CD4-positive, alpha-beta T cell (primary cell): ENCODE data around the gene TCF15. TPM values are rescaled to one million over a fixed set of nuclear protein-coding genes. Genes with fewer than 3 reads are reported as not detected.

ENCODE experiments used
- ATAC-seq: fragments of 200-7000 bp; cut with Tn5 transposase; one replicate; pipeline ENCODE4 v1.10.0; 2022; ENCODE audit warnings: mild to moderate bottlenecking; ENCODE audit not compliant: poor library complexity
- CTCF ChIA-PET: fragments of 350-600 bp; sonication (Branson Sonifier 250); formaldehyde crosslinking; loops from one replicate; lab custom pipeline; 2021; ENCODE audit warnings: antibody characterized with exemption, inconsistent platforms; lab: Charles Lee
- POLR2A ChIA-PET: fragments of 350-600 bp; sonication (Branson Sonifier 250); formaldehyde crosslinking; loops from one replicate; lab custom pipeline; 2021; ENCODE audit warnings: antibody characterized with exemption, inconsistent platforms; lab: Charles Lee
- DNase-seq, 14 experiments: peaks; one replicate each; pipeline ENCODE4 v3.0.0-alpha.2; 2013 to 2020; ENCODE audit warnings: mixed read lengths in 2 of 14
- H3K27ac ChIP-seq, 2 donors: one replicate each; pipeline versions ENCODE4 v1.5.1 to v1.7.0; 2013; ENCODE audit warnings: low read length in 2 of 2, low read depth in 1 of 2, mild to moderate bottlenecking in 1 of 2
- H3K27me3 ChIP-seq, 2 experiments: 1 replicate in 1 of 2; 2 replicates in 1 of 2; pipeline versions ENCODE4 v1.6.1 to v1.7.0; 2013; ENCODE audit warnings: low read length in 2 of 2, control low read depth in 1 of 2, mild to moderate bottlenecking in 1 of 2, moderate library complexity in 1 of 2; ENCODE audit not compliant: insufficient read depth in 2 of 2, control insufficient read depth in 1 of 2
- H3K36me3 ChIP-seq: one replicate; pipeline ENCODE4 v1.6.1; 2013; ENCODE audit warnings: low read length, control low read depth; ENCODE audit not compliant: insufficient read depth
- H3K4me1 ChIP-seq: one replicate; pipeline ENCODE4 v1.6.1; 2013; ENCODE audit warnings: low read length, control low read depth; ENCODE audit not compliant: insufficient read depth
- H3K4me3 ChIP-seq: one replicate; pipeline ENCODE4 v1.5.1; 2013; ENCODE audit warnings: mild to moderate bottlenecking, low read length, moderate library complexity
- H3K9me3 ChIP-seq, 2 experiments: 1 replicate in 1 of 2; 2 replicates in 1 of 2; pipeline versions ENCODE4 v1.6.1 to v1.7.0; 2013; ENCODE audit warnings: low read length in 2 of 2, mild to moderate bottlenecking in 2 of 2, control low read depth in 1 of 2, moderate library complexity in 1 of 2; ENCODE audit not compliant: control insufficient read depth in 1 of 2, insufficient read depth in 1 of 2
- H3K27ac Mint-ChIP-seq: one replicate; pipeline ENCODE4 v1.8.0; 2020; ENCODE audit warnings: mixed read lengths
- H3K27me3 Mint-ChIP-seq: one replicate; pipeline ENCODE4 v1.8.0; 2021; ENCODE audit warnings: mixed read lengths
- H3K36me3 Mint-ChIP-seq: one replicate; pipeline ENCODE4 v1.8.0; 2021; ENCODE audit warnings: low read depth, mixed read lengths
- H3K4me1 Mint-ChIP-seq: one replicate; pipeline ENCODE4 v1.8.0; 2021; ENCODE audit warnings: low read depth, mixed read lengths
- H3K4me3 Mint-ChIP-seq: one replicate; pipeline ENCODE4 v1.8.0; 2020; ENCODE audit warnings: mild to moderate bottlenecking, mixed read lengths
- H3K9me3 Mint-ChIP-seq: one replicate; pipeline ENCODE4 v1.8.0; 2020; ENCODE audit warnings: mixed read lengths
- CTCF ChIP-seq: fragments of 200-600 bp; IDR thresholded peaks from one replicate; pipeline ENCODE4 v1.8.0; 2022; ENCODE audit warnings: antibody characterized with exemption, mild to moderate bottlenecking
- intact Hi-C, 2 experiments: fragments of 100-400 bp; cut with DNase I in 1 of 2; cut with micrococcal nuclease in 1 of 2; formaldehyde crosslinking; loops; one replicate each; pipeline versions ENCODE4 v1.15.1 to v1.9.0; 2023 to 2025; cut with DNase I, micrococcal nuclease
- total RNA-seq, 174 experiments: library from RNA in 2 of 174; stranded (reverse) in 2 of 174; gene quantifications; one replicate each; pipeline ENCODE4 v1.2.3 and lab custom pipeline; 2021 to 2026

Gene TCF15
- total RNA-seq, 2 experiments from 2014 or later = not detected

DNA sequence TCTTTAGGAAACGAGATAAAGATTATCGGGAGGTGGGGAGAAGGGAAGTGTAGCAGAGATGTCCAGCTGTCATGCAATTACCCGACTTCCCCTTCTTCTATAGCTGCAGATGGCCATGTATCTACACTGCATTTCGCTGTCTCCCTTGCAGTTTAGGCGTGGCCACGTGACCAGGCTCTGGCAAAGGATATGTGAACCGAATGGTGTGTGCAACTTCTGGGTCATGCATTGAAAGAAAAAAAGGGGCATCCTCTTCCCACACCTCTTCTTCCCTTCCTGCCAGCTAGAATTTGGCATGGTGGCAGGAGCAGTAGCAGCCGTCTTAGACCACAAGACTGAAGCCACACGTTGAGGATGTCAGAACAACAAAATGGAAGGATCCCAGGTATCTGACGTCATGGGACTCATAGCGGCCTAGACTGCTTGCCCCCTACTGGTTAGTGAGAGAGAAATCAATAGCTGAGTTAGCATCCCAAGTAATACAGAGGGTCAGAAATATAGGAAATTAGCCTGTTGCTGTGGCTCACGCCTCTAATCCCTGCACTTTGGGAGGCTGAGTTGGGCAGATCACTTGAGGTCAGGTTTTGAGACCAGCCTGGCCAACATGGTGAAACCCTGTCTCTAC lies 32.8 kb downstream of the TCF15 start:
- no peak for ATAC-seq
- peak in 1 of 14 experiments; percentile 2 for DNase-seq
- Histone ChIP-seq H3K27me3 (peaks cover 14 to 48% of the 10 kb centered on the region in 2 experiments), H3K27ac (no peak overlapping the region), H3K36me3 (no peaks in the 10 kb centered on the region), H3K9me3 (no peaks in the 10 kb centered on the region), H3K4me3 (no peak overlapping the region), H3K4me1 (no peaks in the 10 kb centered on the region)
- no peak for TF ChIP-seq CTCF
- Mint-ChIP-seq H3K27ac (no peak overlapping the region), H3K36me3 (no peaks in the 10 kb centered on the region), H3K4me3 (no peak overlapping the region), H3K9me3 (no peaks in the 10 kb centered on the region), H3K27me3 (peaks cover 35% of the 10 kb centered on the region), H3K4me1 (no peaks in the 10 kb centered on the region)
- CTCF ChIA-PET = interaction anchor here (0.7 kb wide), 1 partner anchor 20 kb away, joined by 3 read pairs; no protein-coding TSS in a partner anchor
- intact Hi-C loops = no loop called here
- POLR2A ChIA-PET = no interaction called here

GRCh38 chr20:576156-576555 lies 34.0 kb downstream of the TCF15 start:
- no peak for ATAC-seq
- Mint-ChIP-seq H3K4me1 (no peaks in the 10 kb centered on the region), H3K36me3 (no peaks in the 10 kb centered on the region), H3K4me3 (no peak overlapping the region), H3K27me3 (peaks cover 42% of the 10 kb centered on the region), H3K27ac (no peak overlapping the region), H3K9me3 (no peaks in the 10 kb centered on the region)
- TF ChIP-seq CTCF = no peak
- Histone ChIP-seq H3K9me3 (no peaks in the 10 kb centered on the region), H3K4me1 (no peaks in the 10 kb centered on the region), H3K27me3 (peaks cover 12 to 44% of the 10 kb centered on the region in 2 experiments), H3K27ac (no peak overlapping the region), H3K4me3 (no peak overlapping the region), H3K36me3 (no peaks in the 10 kb centered on the region)
- CTCF ChIA-PET = no interaction called here
- POLR2A ChIA-PET = no interaction called here
- DNase-seq = no peak
- intact Hi-C loops = no loop called here

DNA sequence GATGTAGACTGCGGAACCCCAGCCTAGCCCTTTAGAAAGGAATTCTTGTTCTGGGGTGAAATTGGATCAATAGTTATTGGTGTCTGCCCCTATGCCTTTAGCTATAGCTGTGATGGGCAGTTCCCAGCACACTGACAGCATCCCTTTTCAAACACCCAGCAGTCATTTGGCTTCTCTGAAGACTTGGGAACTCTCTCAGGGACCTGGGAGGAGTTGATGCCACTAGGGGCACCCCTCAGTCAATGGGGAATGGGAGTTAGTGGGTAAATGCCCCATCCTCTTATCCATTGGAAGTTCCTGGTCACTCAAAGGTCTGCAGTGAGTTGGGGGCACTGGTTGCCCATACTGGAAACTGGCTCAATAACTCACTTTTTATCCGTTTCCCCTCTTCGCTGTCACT lies 34.9 kb downstream of the TCF15 start:
- no peak overlapping the region for H3K4me3 Mint-ChIP-seq
- Histone ChIP-seq H3K9me3 (no peaks in the 10 kb centered on the region), H3K36me3 (no peaks in the 10 kb centered on the region), H3K4me1 (no peaks in the 10 kb centered on the region), H3K4me3 (no peak overlapping the region), H3K27ac (no peak overlapping the region), H3K27me3 (peaks cover 14 to 37% of the 10 kb centered on the region in 2 experiments)
- no peaks in the 10 kb centered on the region for H3K4me1 Mint-ChIP-seq
- intact Hi-C loops = no loop called here
- DNase-seq (no peak), ATAC-seq (no peak)
- no peak for TF ChIP-seq CTCF
- no peaks in the 10 kb centered on the region for H3K36me3 Mint-ChIP-seq
- peaks cover 44% of the 10 kb centered on the region for H3K27me3 Mint-ChIP-seq
- CTCF ChIA-PET = no interaction called here
- H3K27ac Mint-ChIP-seq = no peak overlapping the region
- no peaks in the 10 kb centered on the region for H3K9me3 Mint-ChIP-seq
- POLR2A ChIA-PET = no interaction called here
